ENCODE measurements around the gene OBSCN. TPM values are rescaled to one million over a fixed set of nuclear protein-coding genes. Genes with fewer than 3 reads are reported as not detected.

The OBSCN gene
- 8.5 and 54.2 TPM in 2 replicates for total RNA-seq

GRCh38 chr1:228207851-228208821 lies at the start of gene OBSCN:
Gene OBSCN (plus strand): TSS chr1:228208044. CDS start chr1:228211784, 3,740 bp downstream.

DNA sequence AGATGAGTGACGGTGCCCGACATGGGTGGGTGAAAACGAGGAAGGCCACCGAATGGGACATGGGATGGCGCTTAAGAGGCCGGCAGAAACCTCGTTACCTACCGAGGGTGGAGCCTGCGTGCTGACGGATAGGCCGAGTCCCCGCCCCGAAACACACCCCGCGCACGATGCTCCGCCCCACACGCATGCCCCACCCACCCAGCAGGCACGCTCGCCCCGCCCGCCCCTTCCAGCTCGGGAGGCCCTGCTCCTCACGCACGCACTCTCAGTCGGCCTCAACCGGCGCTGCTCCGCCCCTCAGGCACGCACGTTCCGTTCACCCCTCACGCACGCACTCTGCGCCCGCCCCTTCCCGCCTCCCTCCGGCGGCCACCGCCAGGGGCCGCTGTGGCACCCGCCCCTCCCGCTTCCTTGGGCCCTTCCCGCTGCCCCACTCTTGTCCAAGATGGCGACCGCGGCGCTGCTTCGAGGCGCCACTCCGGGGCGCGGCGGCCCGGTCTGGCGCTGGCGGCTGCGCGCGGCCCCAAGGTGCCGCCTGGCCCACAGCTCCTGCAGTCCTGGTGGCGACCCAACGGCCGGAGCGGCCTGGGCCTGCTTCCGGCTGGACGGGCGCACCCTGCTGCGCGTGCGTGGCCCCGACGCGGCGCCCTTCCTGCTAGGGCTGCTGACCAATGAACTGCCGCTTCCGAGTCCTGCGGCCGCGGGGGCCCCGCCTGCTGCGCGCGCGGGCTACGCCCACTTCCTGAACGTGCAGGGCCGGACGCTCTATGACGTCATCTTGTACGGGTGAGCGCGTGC lies 42.3 kb upstream of the OBSCN start, which contains the start of gene IBA57:
Gene IBA57 (plus strand): TSS at position 433 of the 798 bp plus-strand sequence. CDS start 13 bp downstream, at position 446.

DNA sequence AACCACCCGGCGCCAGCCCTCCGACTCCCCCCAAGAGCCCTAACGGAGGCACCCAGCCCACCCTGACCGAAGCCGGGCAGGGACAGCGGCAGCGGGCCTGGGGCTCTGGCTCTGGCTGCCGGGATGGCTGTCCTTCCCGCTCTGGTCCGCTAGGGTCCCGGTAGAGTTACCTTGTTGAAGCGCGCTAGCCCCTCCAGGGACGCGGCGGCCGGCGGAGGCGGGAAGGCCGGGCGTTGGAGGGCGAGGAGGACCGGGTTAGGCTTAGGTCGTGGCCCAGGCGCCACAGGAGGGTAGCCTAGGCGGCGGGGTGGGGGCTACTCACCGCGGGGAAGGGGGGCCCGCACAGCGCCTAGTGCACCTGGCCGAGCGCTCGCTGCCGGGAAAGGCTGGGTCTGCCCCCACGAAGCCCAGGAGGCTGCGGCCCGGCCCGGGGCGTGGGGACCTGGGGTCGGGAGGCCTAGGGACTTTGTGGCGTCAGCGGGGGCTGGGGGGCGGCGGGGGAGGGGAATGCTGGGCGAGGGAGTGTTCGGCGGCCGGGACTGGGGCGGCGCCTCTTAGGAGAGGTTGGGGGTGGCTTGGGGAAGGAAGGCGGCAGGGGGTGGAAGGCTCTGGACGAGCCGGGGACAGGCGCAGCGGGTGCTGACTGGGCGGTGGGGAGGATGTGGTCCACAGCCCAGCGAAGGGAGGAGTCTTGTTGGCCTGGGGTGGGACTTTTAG lies 208.5 kb downstream of the OBSCN start, which contains the start of gene TRIM17:
Gene TRIM17 (minus strand): TSS at position 645 of the 717 bp plus-strand sequence. CDS start 1,789 bp downstream, outside the sequence.

Other genes with a start within 250 kb of the OBSCN start
- not detected in 2 replicates for gene WNT3A, start 201.0 kb upstream of the OBSCN start, total RNA-seq
- 345 and 501 TPM in 2 replicates for gene ARF1, start 125.3 kb upstream of the OBSCN start, total RNA-seq
- 5.7 and 9.4 TPM in 2 replicates for gene C1orf35, start 104.7 kb upstream of the OBSCN start, total RNA-seq
- 44.5 and 106 TPM in 2 replicates for gene MRPL55, start 98.7 kb upstream of the OBSCN start, total RNA-seq
- 267 and 413 TPM in 2 replicates for gene GUK1, start 67.8 kb upstream of the OBSCN start, total RNA-seq
- gene GJC2, start 58.1 kb upstream of the OBSCN start, total RNA-seq, result 0.79 and 2.1 TPM in 2 replicates
- 6.7 and 14.9 TPM in 2 replicates for gene IBA57, start 42.2 kb upstream of the OBSCN start, total RNA-seq
- 16.1 and 20.9 TPM in 2 replicates for gene TRIM11, start 198.8 kb downstream of the OBSCN start, total RNA-seq
- gene TRIM17, start 208.8 kb downstream of the OBSCN start, total RNA-seq, result 3.1 and 3.9 TPM in 2 replicates

Data from placental epithelial cell (primary cell).